HG02970 (cell line): Measurements from ENCODE around the gene AQP11.
"Not testable (repeated sequence)": the region's sequence is repeated elsewhere in the genome, so short reads cannot be mapped to it uniquely, and the experiment has no call there.

Experiments
- ATAC-seq: cut with Tn5 transposase; IDR thresholded peaks from one replicate; pipeline ENCODE4 v1.9.1; 2021; ENCODE audit warnings: mild to moderate bottlenecking, moderate library complexity, moderate number of reproducible peaks; ENCODE audit not compliant: unreplicated experiment, low FRiP score

The AQP11 gene

DNA sequence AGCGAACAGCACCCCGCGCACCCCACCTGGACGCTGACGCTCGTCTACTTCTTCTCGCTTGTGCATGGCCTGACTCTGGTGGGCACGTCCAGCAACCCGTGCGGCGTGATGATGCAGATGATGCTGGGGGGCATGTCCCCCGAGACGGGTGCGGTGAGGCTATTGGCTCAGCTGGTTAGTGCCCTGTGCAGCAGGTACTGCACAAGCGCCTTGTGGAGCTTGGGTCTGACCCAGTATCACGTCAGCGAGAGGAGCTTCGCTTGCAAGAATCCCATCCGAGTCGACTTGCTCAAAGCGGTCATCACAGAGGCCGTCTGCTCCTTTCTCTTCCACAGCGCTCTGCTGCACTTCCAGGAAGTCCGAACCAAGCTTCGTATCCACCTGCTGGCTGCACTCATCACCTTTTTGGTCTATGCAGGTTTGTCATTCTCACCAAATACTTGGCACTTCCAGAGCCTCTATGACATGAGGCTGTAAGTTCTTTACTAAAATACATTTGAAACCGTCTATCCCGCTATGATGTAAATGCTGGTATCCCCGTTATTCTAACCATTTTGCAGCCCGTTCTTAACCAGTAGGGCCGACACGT is 535 bp downstream of the AQP11 start:
- peak; percentile 12 for ATAC-seq

DNA sequence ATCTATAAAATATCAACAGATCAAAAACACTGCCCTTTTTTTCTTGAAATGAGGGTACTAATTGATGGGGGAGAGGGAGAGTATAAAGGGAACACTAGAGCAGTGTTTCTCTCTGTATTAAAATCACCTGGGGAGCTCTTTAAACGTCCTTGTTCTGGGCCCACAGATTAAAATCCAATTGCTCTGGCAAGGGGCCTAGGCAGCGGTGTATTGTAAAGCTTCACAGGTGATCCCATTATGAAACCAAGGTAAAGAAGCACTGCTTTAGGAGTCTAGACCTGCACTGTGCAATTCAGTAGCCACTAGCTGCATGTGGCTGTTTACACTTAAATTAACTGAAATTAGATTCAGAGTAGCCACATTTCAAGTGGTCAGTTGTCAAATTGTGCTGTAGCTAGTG is 3.0 kb downstream of the AQP11 start:
- ATAC-seq: no peak

DNA sequence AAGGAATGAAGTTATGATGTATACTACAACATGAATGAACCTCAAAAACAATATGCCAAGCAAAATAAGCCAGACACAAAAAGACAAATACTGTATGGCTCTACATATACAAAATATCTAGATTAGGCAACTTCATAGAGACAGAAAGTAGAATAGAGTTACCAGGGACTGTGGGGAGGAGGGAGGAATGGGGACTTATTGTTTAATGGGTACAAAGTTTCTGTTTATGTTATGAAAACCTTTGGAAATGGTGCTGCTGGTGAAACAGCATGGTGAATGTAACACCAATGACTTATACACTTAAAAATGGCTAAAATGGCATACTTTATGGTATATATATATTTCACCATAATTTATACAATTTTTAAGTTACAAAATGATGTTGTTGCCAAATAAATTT is 4.1 kb downstream of the AQP11 start:
- ATAC-seq: no peak

DNA sequence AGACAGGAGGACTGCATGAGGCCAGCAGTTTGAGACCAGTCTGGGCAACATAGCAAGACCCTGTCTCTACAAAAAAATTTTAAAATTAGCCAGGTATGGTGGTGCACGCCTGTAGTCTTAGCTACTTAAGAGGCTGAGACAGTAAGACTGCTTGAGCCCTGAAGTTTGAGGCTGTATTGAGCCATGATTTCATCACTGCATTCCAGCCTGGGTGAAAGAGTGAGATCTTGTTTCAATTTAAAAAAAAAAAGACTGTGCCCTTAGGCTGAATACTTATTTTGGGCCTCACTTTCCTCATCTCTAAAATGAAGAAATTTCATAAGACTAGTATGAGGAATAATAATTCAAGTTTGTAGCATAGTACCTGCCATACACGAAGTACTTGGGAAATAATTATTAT is 6.9 kb downstream of the AQP11 start:
- ATAC-seq: no peak

DNA sequence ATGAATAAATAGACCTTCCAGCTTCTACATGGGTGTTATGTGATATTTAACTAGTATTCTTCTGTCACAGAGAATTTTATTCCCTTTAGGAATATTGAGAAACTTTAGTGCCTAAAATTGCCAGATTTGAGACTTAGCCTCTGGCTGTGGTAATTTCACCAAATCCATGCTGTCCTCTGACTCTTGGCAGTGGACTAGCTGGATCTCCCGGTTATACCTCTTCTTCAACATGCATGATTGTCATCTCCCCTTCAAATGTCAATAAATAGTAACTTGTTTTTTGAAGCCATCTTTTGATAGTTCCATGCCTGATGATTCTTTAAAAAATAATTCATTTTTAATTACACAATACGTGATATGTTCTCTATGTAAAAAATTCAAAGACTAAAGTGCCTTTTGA is 8.4 kb downstream of the AQP11 start:
- no peak for ATAC-seq

DNA sequence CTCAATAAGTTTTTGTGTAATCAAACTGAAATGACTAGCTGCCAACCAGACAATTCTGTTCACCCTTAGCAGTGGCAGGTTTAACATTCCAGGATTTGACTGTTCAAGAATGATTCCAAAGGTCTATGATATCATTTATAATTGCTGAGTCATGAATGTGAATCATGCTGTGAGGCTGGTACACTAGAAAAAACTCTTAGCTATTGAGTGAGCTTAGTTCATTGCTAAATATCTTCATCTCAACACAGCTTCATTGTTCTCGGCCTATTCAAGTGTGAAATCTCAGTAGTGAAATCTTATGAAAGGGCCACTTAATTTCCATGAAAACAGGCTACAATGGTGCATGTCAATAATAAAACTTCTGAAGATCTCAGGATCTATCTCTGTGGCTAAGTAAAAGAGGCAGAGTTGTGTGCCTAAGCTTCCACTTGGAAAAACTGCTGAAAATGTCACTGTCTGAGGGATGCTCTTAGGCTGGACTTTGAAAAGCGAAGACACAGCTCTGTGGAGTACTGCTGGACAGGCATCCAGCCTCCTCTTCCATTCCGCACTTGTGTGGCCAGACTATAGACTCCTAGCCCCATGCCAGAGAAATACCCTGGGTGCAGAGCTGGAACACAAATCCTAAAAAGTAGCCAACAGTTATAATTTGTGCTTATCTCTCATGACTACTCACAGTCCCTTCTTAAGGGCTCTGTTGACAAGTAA is 12.8 kb downstream of the AQP11 start:
- no peak for ATAC-seq

DNA sequence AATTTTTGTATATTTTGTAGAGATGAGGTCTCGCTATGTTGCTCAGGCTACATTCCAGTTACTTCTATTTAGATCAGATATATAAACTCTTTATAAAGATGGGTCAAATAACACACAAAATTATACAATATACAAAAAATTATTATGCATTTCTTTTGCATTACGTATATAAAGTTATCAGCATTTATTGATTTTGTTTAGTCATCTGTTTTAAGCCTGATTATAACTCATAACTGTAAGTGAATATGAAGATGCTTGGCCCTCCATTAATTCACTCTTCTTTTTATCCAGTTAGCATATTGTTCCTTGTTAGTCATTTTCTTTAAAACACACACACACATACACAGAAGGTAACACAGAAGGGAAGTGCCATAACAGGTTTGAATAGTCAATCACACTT is 14.5 kb downstream of the AQP11 start:
- ATAC-seq: no peak

DNA sequence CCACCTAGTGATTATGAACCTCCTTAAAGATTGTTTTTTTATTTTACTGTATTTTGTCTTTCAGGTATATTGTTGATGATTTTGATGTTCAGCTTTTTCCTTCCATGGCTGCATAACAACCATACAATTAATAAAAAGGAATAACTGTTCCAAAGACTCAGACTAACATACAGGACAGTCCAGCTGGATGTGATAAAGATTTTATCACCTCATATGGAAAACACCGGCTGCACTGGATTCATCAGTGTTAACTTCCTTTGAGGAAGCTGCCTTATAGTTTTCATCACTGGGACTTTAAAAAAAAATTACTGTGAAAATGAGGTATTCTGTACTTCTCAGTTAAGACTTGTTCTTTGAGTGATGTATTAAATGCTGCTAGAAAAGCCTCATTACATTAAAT is 19.5 kb downstream of the AQP11 start:
- ATAC-seq: no peak

DNA sequence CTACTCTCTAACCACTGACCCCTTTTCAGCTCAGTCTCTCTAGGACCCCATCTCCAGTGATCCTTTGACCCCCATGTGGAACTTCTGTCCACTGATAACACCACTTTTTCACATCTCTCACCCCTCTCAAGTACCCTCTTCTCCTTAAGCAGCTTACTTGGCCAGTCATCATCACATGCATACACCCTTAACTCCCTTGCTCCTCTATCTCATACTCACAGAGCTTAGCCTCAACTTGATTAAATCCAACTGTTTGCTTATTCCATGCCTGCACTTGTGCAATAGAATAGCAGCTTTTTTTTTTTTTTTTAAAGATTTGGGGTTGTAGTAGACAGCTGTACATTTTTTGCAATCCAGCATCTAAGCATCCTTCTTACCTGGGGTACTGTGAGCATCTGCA is 22.2 kb downstream of the AQP11 start:
- ATAC-seq: no peak

DNA sequence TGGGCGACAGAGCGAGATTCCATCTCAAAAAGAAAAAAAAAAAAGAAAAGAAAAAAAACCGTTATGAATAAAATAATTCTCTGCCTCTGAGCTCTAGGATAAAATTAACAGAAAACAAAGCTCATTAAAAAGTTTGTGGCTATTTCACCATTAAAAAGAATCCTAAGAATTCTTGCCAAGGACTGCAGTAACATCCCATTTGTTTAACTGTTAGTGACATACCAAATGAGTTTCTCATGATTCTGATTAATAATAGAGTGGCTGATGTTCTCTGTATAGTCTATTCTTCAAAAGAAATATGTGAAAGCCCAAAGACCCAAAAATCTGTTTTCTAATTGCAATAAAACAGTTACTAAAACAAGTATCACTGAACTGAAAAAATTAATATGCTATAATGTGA is 28.1 kb downstream of the AQP11 start:
- ATAC-seq: no peak

DNA sequence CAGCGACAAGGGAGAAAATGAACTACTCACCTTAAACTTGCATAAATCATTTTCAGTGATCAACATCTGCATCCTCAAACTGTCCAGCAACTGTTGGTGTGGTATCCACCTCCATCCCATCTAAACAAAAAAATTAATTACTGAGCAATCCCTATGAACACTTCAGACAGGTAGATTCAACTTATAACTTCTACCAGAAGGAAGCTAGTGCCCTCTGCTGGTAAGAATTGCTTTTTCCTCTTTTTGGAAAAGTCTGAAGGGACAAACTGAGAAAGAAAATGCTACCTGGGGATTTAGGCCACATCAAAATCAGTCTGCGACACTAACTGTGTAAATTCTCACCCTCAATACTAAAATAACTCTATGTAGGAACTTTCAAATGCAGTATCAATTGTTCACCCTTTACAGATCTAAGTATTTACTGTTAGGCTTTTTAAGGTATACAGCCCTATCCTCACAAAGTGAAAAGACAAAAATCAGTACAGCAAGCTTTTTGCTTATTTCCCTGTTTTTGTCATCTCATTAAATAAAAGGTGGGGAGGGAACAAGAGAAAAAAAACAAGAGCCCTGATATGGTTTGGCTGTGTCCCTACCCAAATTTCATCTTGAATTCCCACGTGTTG is 29.9 kb downstream of the AQP11 start:
- no peak for ATAC-seq

DNA sequence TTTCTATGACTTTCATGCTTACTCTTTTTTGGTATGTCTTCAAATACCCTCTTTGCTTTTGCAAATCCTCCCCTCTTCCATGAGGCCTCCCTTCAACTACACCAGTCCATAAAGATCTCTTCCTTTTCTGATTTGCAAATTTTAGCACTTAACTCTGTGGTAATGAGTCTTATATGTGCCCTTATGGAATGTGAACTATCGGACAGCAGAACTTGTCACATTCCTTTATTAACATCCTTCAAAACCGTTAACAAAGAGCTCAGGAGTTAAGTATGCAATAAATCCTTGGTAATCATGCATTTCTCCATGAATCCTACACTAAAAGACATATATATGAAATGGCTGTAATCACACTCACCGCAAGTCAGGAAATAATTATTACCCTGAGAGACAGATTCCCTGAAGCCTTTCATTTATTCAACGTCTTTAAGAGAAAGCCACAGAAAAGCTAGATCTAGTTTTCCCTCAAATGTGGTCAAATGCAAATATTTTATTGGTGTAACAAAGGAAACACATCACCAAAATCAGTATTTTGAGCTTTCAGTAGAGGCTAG is 40.5 kb downstream of the AQP11 start:
- ATAC-seq: no peak

DNA sequence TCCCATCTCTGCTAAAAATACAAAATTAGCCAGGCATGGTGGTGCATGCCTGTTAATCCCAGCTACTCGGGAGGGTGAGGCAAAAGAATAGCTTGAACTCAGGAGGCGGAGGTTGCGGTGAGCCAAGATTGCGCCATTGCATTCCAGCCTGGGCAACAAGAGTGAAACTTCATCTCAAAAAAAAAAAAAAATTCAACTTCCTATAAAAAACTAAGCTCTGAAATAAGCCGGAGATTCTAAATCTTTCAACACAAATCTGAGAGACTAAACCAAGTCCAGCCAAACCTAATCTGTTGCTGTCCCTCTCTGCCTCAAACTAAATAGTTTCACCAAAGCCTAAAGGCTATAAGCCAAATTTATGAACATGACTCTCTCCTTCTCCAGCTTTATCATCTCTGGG is 44.2 kb downstream of the AQP11 start:
- ATAC-seq: not testable (repeated sequence)

DNA sequence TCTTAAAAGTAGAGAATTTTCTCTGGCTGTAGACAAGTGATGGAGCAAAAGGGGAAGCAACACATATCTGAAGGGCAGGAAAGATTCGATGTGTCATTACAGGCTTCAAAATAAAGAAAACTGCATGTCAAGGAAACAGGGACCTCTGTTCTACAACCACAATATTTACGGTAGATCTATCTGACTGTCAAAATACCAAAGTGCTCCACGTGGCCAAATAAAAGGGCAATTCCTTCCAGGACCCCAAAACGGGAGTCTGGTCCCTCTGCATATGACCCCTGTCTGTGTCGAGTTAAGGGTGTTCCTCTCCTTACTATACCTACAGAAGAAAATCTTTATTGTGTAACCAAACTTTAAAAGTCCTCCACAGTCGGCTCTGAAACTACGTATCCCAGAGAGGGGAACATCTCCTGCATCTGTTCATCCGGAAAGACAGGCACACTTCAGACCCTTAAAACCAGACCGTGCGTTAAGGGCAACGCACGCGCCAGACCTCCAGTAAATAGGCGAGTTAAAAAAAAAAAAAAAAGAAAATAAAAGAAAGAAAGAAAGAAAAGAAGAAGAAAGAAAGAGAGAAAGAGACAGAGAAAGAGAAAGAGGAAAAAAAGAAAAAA is 47.1 kb downstream of the AQP11 start:
- ATAC-seq: no peak

DNA sequence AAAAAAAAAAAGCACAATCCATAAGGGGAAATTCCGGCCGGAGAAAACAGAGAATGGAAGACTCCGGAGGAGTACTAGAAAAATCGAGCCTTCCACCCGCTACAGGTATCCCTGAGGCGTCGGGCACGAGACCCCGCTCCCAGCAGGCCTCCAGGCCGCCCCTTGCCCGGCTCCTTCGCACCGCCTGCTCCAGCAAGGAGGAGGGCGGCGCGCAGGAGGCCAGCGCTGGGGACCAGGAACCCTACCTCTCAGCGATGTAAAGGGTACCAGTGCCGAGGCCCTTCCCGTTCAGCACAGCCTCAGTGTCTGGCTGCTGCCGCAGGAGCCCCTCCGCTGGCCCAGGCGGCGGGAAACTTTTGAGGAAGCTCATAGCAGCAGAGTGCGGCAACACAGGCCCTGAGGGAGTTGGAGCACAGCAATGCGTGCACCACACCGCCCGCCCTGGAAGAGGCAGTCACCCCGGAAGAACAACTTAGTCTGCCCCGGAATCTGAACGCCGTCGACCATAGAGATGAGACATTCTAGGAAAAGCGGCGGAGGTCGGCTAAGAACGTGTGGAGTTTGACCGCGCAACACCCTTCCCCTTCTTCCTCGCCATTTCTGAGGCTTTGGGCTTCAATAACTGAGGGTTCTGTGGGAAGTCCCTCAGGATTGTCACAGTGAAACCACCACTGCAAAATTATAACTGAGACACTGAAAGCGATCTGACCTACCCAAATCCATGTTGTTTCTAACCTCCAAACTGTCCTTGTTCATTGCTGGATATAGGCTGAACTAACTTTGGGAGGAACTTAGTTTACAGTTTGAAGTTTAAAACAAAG is 47.8 kb downstream of the AQP11 start, which contains the start of gene CLNS1A:
CLNS1A (minus strand) TSS at position 450 of the 821 bp plus-strand sequence; CDS start at position 370, 80 bp downstream.
- peak; percentile 94 for ATAC-seq

DNA sequence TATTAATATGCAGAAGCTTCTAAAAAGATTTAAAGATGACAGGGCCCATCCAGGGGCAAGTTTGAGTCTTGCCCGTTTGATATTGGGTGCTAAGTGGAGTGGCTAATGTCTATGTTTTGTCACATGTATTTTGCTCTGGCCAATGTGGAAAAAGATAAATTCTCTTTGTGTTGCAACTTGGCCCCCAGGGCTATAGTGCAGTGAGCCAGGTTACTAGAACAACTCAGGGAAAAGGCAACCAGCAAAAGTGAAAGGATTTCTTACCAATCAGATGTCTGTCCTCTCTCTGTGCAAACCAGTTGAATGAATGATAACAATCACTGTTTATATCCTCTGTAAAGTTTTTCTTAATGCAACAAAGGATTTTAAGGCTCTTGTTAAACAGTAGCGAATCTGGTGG is 52.5 kb downstream of the AQP11 start:
- ATAC-seq: no peak

DNA sequence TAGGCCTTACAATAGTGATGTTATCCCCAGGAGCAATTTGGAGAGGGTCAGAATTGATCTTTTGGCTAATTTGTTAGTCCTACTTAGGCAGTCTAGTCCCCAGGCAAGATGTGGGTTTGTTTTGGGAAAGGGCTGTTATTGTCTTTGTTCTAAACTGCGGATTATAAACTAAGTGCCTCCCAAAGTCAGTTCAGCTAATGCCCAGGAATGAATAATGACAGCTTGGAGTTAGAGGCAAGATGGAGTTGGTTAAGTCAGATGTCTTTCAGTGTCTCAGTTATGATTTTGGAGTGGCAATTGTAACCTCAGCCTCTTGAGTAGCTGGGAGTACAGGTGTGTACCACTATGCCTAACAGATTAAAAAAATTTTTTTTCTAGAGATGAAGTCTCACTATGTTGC is 55.1 kb downstream of the AQP11 start:
- no peak for ATAC-seq

DNA sequence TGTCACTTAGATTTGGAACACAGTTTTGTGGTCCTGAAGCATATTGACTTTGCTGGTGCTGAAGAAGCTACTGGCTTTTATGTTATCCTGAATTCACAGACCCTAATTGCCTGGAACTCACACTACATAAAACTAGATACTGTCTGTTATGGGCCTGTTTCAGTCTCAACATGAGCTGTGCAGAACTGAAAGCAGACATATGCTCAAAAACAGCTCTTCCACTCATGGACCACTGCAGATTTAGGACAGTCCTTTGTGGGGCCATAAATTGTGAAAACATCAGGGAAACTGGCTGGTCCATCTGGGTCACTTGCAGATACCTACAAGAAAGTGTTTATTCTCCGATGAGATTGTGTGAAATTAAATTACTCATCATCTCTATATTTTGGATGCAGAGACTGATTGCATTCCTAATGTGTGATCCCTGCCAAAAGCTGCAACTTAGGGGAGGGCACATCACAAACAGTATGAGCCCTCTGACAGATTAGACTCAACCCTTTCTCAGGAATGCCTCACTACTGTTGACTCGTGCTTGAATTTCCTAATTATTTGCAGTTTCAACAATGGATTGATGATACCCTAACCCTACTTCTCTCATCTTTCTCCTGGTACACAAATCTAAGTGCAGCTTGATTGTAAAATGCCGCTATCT is 58.0 kb downstream of the AQP11 start:
- no peak for ATAC-seq

DNA sequence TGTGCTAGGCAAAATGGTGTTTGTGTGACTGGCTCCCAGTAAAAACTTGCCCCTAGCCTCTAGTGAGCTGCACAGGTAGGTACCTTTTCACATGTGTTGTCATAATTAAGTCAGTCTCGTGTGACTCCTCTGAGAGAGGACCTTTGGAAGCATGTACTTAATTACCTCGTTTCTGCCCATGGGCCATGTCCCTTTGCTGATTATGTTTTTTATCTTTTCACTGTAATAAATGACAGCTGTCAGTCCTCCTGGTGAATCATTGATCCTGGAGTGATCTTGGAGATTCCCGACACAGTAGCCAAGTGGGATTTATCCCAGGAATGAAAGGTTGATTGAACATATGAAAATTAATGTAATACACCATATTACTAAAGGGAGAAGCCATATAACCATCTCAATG is 60.4 kb downstream of the AQP11 start:
- no peak for ATAC-seq
